GM21381 (cell line): ENCODE measurements around the gene SRRM1.
"Not testable (repeated sequence)": the region's sequence is repeated elsewhere in the genome, so short reads cannot be mapped to it uniquely, and the experiment has no call there.

Experiments
- ATAC-seq: cut with Tn5 transposase; IDR thresholded peaks from one replicate; pipeline ENCODE4 v1.9.1; 2021; ENCODE audit warnings: mild to moderate bottlenecking, moderate library complexity; ENCODE audit not compliant: unreplicated experiment

The SRRM1 gene

GRCh38 chr1:24713736-24714135 lies 70.6 kb downstream of the SRRM1 start:
- no peak for ATAC-seq

GRCh38 chr1:24714859-24715520 lies 71.9 kb downstream of the SRRM1 start:
- no peak for ATAC-seq

DNA sequence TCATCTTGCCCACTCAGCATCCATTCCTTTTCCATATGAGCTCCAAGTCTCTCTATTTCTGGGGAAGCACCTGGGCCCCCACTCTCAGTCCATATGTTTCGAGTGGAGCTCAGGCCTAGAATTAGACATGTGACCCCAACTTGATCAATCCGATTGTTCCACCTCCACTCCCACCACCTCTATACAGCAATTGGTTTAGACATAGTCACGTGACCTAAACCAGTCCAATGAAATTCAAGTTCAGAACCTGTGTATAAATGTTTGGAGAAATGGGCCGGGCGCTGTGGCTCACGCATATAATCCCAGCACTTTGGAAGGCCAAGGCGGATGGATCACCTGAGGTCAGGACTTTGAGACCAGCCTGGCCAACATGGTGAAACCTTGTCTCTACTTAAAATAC lies 72.6 kb downstream of the SRRM1 start:
- ATAC-seq: no peak

- ATAC-seq: no peak
Measured at GRCh38 chr1:24717887-24718650, 75.0 kb downstream of the SRRM1 start.

- no peak for ATAC-seq
Measured at GRCh38 chr1:24720152-24720551, 77.0 kb downstream of the SRRM1 start.

DNA sequence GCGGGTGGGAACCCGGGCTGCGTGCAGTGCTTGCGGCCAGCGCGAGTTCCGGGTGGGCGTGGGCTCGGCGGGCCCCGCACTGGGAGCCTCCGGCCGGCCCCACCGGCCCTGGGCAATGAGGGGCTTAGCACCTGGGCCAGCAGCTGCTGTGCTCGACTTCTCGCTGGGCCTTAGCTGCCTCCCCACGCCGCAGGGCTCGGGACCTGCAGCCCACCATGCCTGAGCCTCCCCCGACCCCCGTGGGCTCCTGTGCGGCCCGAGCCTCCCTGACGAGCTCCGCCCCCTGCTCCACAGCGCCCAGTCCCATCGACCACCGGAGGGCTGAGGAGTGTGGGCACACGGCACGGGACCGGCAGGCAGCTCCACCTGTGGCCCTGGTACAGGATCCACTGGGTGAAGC lies 78.4 kb downstream of the SRRM1 start:
- no peak for ATAC-seq

GRCh38 chr1:24722073-24723035 lies 79.3 kb downstream of the SRRM1 start:
- not testable (repeated sequence) for ATAC-seq
